Gastroesophageal sphincter (tissue), 4 donors: ENCODE results near the gene MICALL2. TPM values are rescaled to one million over a fixed set of nuclear protein-coding genes. Genes with fewer than 3 reads are reported as not detected.

Source experiments
- ATAC-seq: fragments of 150-250 bp; one replicate; pipeline ENCODE4 v1.9.1; 2016; ENCODE audit warnings: mild to moderate bottlenecking, moderate library complexity
- H3K27ac ChIP-seq, 4 donors: fragments of 200-600 bp; sonication (generic) in 3 of 4; 1 replicate in 3 of 4; 2 replicates in 1 of 4; pipeline ENCODE4 v1.5.1; 2016 to 2019
- H3K27me3 ChIP-seq: fragments of 200-600 bp; sonication (generic); one replicate; pipeline ENCODE4 v1.5.1; 2019
- H3K36me3 ChIP-seq, 2 donors: fragments of 200-600 bp; sonication (generic); one replicate each; pipeline ENCODE4 v1.5.1; 2019; ENCODE audit warnings: control low read depth in 1 of 2
- H3K4me1 ChIP-seq, 3 donors: fragments of 200-600 bp; sonication (generic); 1 replicate in 2 of 3; 2 replicates in 1 of 3; pipeline ENCODE4 v1.5.1; 2016 to 2019; ENCODE audit warnings: control low read depth in 2 of 3
- H3K4me3 ChIP-seq, 2 donors: fragments of 200-600 bp; sonication (generic); one replicate each; pipeline ENCODE4 v1.5.1; 2019; ENCODE audit warnings: mild to moderate bottlenecking in 1 of 2, moderate library complexity in 1 of 2
- H3K9me3 ChIP-seq, 3 donors: fragments of 200-600 bp; sonication (generic); one replicate each; pipeline ENCODE4 v1.5.1; 2017 to 2019; ENCODE audit warnings: control low read depth in 2 of 3
- CTCF ChIP-seq, 4 experiments: fragments of 200-600 bp in 2 of 4; fragments of 450-650 bp in 2 of 4; sonication (generic) in 1 of 4; IDR thresholded peaks; one replicate each; pipeline ENCODE4 v1.5.1; 2017 to 2019; ENCODE audit warnings: antibody characterized with exemption in 4 of 4, mild to moderate bottlenecking in 2 of 4, moderate library complexity in 2 of 4
- EP300 ChIP-seq: sonication (generic); formaldehyde crosslinking; IDR thresholded peaks from one replicate; pipeline ENCODE4 v1.6.1; 2017; ENCODE audit warnings: antibody characterized with exemption, mild to moderate bottlenecking
- POLR2A ChIP-seq, 2 donors: fragments of 450-650 bp; IDR thresholded peaks; one replicate each; pipeline ENCODE4 v1.6.1; 2017; ENCODE audit warnings: antibody characterized with exemption in 2 of 2, mild to moderate bottlenecking in 2 of 2, moderate library complexity in 1 of 2
- POLR2AphosphoS5 ChIP-seq: sonication (generic); formaldehyde crosslinking; IDR thresholded peaks from one replicate; pipeline ENCODE4 v1.6.1; 2017; ENCODE audit warnings: antibody characterized with exemption
- WGBS, 2 donors: methylation state at CpG; one replicate each; pipeline ENCODE4 v1.1.5; 2018; ENCODE audit warnings: low coverage in 1 of 2; 5-methylcytosine and 5-hydroxymethylcytosine counted together
- total RNA-seq, 4 donors: library from RNA; depleted of rRNA; stranded (reverse); fragments of >200 nt; gene quantifications; one replicate each; pipeline ENCODE4 v1.1.0, GENCODE V29; 2016

MICALL2 gene
- total RNA-seq, 4 donors from 2014 or later: 6.6 to 19.5 (median 15.0) TPM

DNA sequence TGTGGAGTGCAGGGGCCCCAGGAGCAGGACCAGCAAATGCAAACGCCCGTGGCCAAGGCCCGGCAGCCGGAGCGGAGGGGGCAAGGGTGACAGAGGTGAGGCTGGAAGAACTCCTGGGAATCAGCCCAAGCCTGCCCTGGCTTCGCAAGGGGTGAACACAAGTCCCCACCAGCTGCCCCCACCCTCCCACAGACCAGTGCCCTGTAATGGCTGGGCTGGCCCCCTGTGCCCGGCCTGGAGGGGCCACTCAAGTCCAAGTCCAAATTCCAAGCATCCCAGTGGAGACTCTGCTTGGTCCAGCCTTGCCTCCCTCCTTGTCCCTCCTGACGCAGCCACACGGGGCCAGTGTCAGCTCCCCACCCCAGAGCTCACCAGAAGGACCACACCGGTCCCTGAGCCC is 28.0 kb downstream of the MICALL2 start:
- Histone ChIP-seq H3K27me3 (peaks cover 65% of the 10 kb centered on the region), H3K4me3 (no peak overlapping the region), H3K36me3 (peaks cover 0 to 3% of the 10 kb centered on the region in 2 donors), H3K27ac (no peak overlapping the region), H3K4me1 (peaks cover 0 to 14% (median 5%) of the 10 kb centered on the region in 3 donors), H3K9me3 (no peaks in the 10 kb centered on the region)
- 54% methylated on average over 6 of the region's 10 CpGs; no CpG with 5 or more reads in 1 of the 2 donors for WGBS, 2 donors
- no peak for ATAC-seq
- no peak for TF ChIP-seq CTCF (IDR thresholded peaks at IDR 0.05)
- no peak for TF ChIP-seq POLR2A (IDR thresholded peaks at IDR 0.05)
- no peak for TF ChIP-seq EP300
- TF ChIP-seq POLR2AphosphoS5: no peak

GRCh38 chr7:1430056-1430845 is 29.0 kb downstream of the MICALL2 start:
- Histone ChIP-seq H3K36me3 (no peaks in the 10 kb centered on the region), H3K9me3 (no peaks in the 10 kb centered on the region), H3K27me3 (peaks cover 75% of the 10 kb centered on the region), H3K27ac (no peak overlapping the region), H3K4me1 (peaks cover 0 to 14% (median 5%) of the 10 kb centered on the region in 3 donors), H3K4me3 (no peak overlapping the region)
- ATAC-seq: no peak
- TF ChIP-seq POLR2AphosphoS5: no peak
- no peak for TF ChIP-seq EP300
- no peak for TF ChIP-seq CTCF (IDR thresholded peaks at IDR 0.05)
- no peak for TF ChIP-seq POLR2A (IDR thresholded peaks at IDR 0.05)
- WGBS, 2 donors: 80 to 86% methylated on average over 2 to 7 of the region's 32 CpGs

GRCh38 chr7:1428941-1429501 is 30.2 kb downstream of the MICALL2 start:
- no peaks in the 10 kb centered on the region for H3K9me3 ChIP-seq
- no peaks in the 10 kb centered on the region for H3K36me3 ChIP-seq
- WGBS, 2 donors: 5% methylated on average over 4 of the region's 20 CpGs; no CpG with 5 or more reads in 1 of the 2 donors
- no peak for ATAC-seq
- H3K4me1 ChIP-seq: peaks cover 0 to 14% (median 5%) of the 10 kb centered on the region in 3 donors
- no peak for TF ChIP-seq POLR2A (IDR thresholded peaks at IDR 0.05)
- no peak for TF ChIP-seq CTCF (IDR thresholded peaks at IDR 0.05)
- no peak for TF ChIP-seq POLR2AphosphoS5
- no peak for TF ChIP-seq EP300
- no peak overlapping the region for H3K27ac ChIP-seq
- H3K27me3 ChIP-seq: peaks cover 83% of the 10 kb centered on the region
- no peak overlapping the region for H3K4me3 ChIP-seq

DNA sequence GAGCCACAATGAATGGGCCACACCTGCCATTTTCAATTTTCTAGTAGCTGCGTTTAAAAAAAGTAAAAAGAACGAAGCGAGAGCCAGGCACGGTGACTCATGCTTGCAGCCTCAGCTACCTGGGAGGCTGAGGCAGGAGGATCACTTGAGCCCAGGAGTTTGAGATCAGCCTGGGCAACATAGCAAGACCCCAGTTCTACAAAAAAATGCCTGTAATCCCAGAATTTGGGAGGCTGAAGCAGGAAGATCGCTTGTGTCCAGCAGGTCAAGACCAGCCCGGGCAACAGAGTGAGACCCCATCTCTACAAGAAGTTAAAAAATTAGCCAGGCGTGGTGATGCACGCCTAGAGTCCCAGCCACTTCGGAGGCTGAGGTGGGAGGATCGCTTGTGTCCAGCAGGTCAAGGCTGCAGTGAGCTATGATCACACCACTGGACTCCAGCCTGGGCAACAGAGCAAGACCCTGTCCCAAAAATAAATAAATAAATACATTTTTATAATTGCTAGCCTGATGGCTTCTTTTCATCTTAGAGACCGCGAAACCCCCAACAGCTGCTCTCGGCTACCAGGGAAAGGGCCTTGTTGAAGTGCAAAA is 32.1 kb downstream of the MICALL2 start:
- H3K9me3 ChIP-seq: no peaks in the 10 kb centered on the region
- H3K27ac ChIP-seq: no peak overlapping the region
- H3K36me3 ChIP-seq: no peaks in the 10 kb centered on the region
- 85 to 91% methylated on average over 5 to 12 of the region's 13 CpGs for WGBS, 2 donors
- peaks cover 0 to 5% (median under 1%) of the 10 kb centered on the region in 3 donors for H3K4me1 ChIP-seq
- ATAC-seq: no peak
- H3K27me3 ChIP-seq: peaks cover 87% of the 10 kb centered on the region
- no peak for TF ChIP-seq POLR2A (IDR thresholded peaks at IDR 0.05)
- H3K4me3 ChIP-seq: no peak overlapping the region

DNA sequence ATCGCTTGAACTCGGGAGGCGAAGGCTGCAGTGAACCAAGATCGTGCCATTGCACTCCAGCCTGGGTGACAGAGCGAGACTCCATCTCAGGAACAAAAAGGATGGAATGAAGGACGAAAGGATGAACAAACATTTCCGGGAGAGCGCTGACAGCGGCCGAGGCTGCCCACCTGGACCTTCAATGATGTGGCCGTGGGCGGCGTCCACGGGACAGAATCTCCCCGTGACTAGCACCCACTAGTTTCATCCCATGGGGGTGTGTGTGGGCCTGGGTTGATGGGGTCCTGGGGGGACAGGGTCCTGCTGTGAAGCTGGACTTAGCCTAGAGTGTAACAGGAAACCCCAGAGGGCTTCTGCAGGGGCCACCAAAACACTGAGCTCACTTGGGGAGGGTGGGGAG is 32.8 kb downstream of the MICALL2 start:
- WGBS, 2 donors: 83% methylated on average over 14 of the region's 15 CpGs; no CpG with 5 or more reads in 1 of the 2 donors
- no peak for TF ChIP-seq CTCF (IDR thresholded peaks at IDR 0.05)
- TF ChIP-seq POLR2AphosphoS5: no peak
- TF ChIP-seq EP300: no peak
- no peak for TF ChIP-seq POLR2A (IDR thresholded peaks at IDR 0.05)
- Histone ChIP-seq H3K27me3 (peaks cover 87% of the 10 kb centered on the region), H3K4me3 (no peak overlapping the region), H3K36me3 (no peaks in the 10 kb centered on the region), H3K9me3 (no peaks in the 10 kb centered on the region), H3K4me1 (no peaks in the 10 kb centered on the region), H3K27ac (no peak overlapping the region)
- no peak for ATAC-seq
